GM15510 (cell line): ENCODE measurements around the gene SEMA6D.

Source experiments
- POLR2A ChIP-seq: IDR thresholded peaks from 3 replicates; pipeline ENCODE4 v1.6.1; 2011; ENCODE audit warnings: borderline replicate concordance; ENCODE audit not compliant: insufficient read length; ENCODE audit errors: extremely low read depth

The SEMA6D gene

GRCh38 chr15:47744973-47745372, 27.7 kb downstream of the SEMA6D start:
- TF ChIP-seq POLR2A, result no peak

GRCh38 chr15:47746516-47746915, 29.2 kb downstream of the SEMA6D start:
- no peak for TF ChIP-seq POLR2A

GRCh38 chr15:47750030-47750739, 32.9 kb downstream of the SEMA6D start:
- no peak for TF ChIP-seq POLR2A

- no peak for TF ChIP-seq POLR2A
These were observed 33.5 kb downstream of the SEMA6D start for GRCh38 chr15:47750740-47751262.

GRCh38 chr15:47753591-47753990, 36.3 kb downstream of the SEMA6D start:
- TF ChIP-seq POLR2A, result no peak

- no peak for TF ChIP-seq POLR2A
These were observed 37.0 kb downstream of the SEMA6D start for GRCh38 chr15:47754312-47754711.

GRCh38 chr15:47755941-47756340, 38.6 kb downstream of the SEMA6D start:
- no peak for TF ChIP-seq POLR2A

GRCh38 chr15:47756872-47757271, 39.6 kb downstream of the SEMA6D start:
- TF ChIP-seq POLR2A, result no peak

GRCh38 chr15:47757331-47757730, 40.0 kb downstream of the SEMA6D start:
- TF ChIP-seq POLR2A, result no peak

GRCh38 chr15:47762621-47763020, 45.3 kb downstream of the SEMA6D start:
- no peak for TF ChIP-seq POLR2A

- TF ChIP-seq POLR2A, result no peak
These were observed 47.4 kb downstream of the SEMA6D start for GRCh38 chr15:47764666-47765065.

GRCh38 chr15:47766406-47766805, 49.1 kb downstream of the SEMA6D start:
- TF ChIP-seq POLR2A, result no peak

GRCh38 chr15:47767035-47767434, 49.7 kb downstream of the SEMA6D start:
- TF ChIP-seq POLR2A, result no peak

GRCh38 chr15:47768735-47769134, 51.4 kb downstream of the SEMA6D start:
- no peak for TF ChIP-seq POLR2A

- no peak for TF ChIP-seq POLR2A
These were observed 51.9 kb downstream of the SEMA6D start for GRCh38 chr15:47769166-47769565.

- TF ChIP-seq POLR2A, result no peak
These were observed 55.8 kb downstream of the SEMA6D start for GRCh38 chr15:47773143-47773542.
